Natural killer cell (primary cell): Measurements from ENCODE around the gene UBE2F. TPM values are rescaled to one million over a fixed set of nuclear protein-coding genes. Genes with fewer than 3 reads are reported as not detected.

Experiments used
- ATAC-seq, 3 donors: fragments of 150-1000 bp in 2 of 3; fragments of 200-7000 bp in 1 of 3; cut with Tn5 transposase; 1 replicate in 1 of 3; 2 replicates in 2 of 3; pipeline ENCODE4 v1.10.0; 2021; ENCODE audit warnings: mild to moderate bottlenecking in 2 of 3, moderate library complexity in 2 of 3
- DNase-seq, 2 donors: peaks; one replicate each; pipeline versions ENCODE4 v3.0.0 to v3.0.0-alpha.2; 2013 to 2021; ENCODE audit warnings: mixed read lengths in 1 of 2
- H3K27ac ChIP-seq: one replicate; pipeline ENCODE4 v1.5.1; 2013; ENCODE audit warnings: mild to moderate bottlenecking, low read length
- H3K27me3 ChIP-seq: one replicate; pipeline ENCODE4 v1.6.1; 2013; ENCODE audit warnings: low read length; ENCODE audit not compliant: control insufficient read depth, insufficient read depth
- H3K36me3 ChIP-seq: one replicate; pipeline ENCODE4 v1.6.1; 2013; ENCODE audit warnings: low read length; ENCODE audit not compliant: control insufficient read depth, insufficient read depth
- H3K4me1 ChIP-seq: one replicate; pipeline ENCODE4 v1.6.1; 2013; ENCODE audit warnings: low read length; ENCODE audit not compliant: control insufficient read depth, insufficient read depth
- H3K4me3 ChIP-seq: one replicate; pipeline ENCODE4 v1.5.1; 2013; ENCODE audit warnings: low read length
- H3K9me3 ChIP-seq: one replicate; pipeline ENCODE4 v1.6.1; 2013; ENCODE audit warnings: low read length; ENCODE audit not compliant: control insufficient read depth, insufficient read depth
- H3K27ac Mint-ChIP-seq, 2 donors: one replicate each; pipeline ENCODE4 v1.8.0; 2022; ENCODE audit warnings: mild to moderate bottlenecking in 2 of 2, mixed read lengths in 2 of 2, moderate library complexity in 1 of 2
- H3K27me3 Mint-ChIP-seq, 2 donors: one replicate each; pipeline ENCODE4 v1.8.0; 2022; ENCODE audit warnings: low read depth in 2 of 2, mixed read lengths in 2 of 2
- H3K36me3 Mint-ChIP-seq: one replicate; pipeline ENCODE4 v1.8.0; 2022; ENCODE audit warnings: mixed read lengths
- H3K4me1 Mint-ChIP-seq, 2 donors: one replicate each; pipeline ENCODE4 v1.8.0; 2022; ENCODE audit warnings: mixed read lengths in 2 of 2
- H3K4me3 Mint-ChIP-seq: one replicate; pipeline ENCODE4 v1.8.0; 2022; ENCODE audit warnings: mild to moderate bottlenecking, moderate library complexity, mixed read lengths
- H3K9me3 Mint-ChIP-seq, 2 donors: one replicate each; pipeline ENCODE4 v1.8.0; 2022; ENCODE audit warnings: mixed read lengths in 2 of 2
- CTCF ChIP-seq: fragments of 200-600 bp; IDR thresholded peaks from one replicate; pipeline ENCODE4 v1.8.0; 2022; ENCODE audit warnings: antibody characterized with exemption
- WGBS: methylation state at CpG from one replicate; pipeline ENCODE4 v1.1.7; 2013; ENCODE audit warnings: missing lambda C conversion rate; ENCODE audit not compliant: insufficient coverage; 5-methylcytosine and 5-hydroxymethylcytosine counted together
- intact Hi-C: fragments of 100-400 bp; cut with micrococcal nuclease; formaldehyde crosslinking; loops from one replicate; pipeline ENCODE4 v1.14.2; 2022
- total RNA-seq, 4 donors: library from RNA; stranded (reverse); fragments of 120-200 nt in 1 of 4; gene quantifications; one replicate each; pipeline versions ENCODE4 v1.2.3 to v1.2.4, GENCODE V29; 2013 to 2022

UBE2F gene
- total RNA-seq, 3 donors from 2014 or later (not counting 1 experiment from before 2014, with no cell fraction given): 82.4 to 135 (median 96.1) TPM

- Histone ChIP-seq H3K36me3 (peaks cover 44% of the 10 kb centered on the region), H3K27me3 (no peaks in the 10 kb centered on the region)
Observed at GRCh38 chr2:238081561-238081960, 114.7 kb downstream of the UBE2F start.

DNA sequence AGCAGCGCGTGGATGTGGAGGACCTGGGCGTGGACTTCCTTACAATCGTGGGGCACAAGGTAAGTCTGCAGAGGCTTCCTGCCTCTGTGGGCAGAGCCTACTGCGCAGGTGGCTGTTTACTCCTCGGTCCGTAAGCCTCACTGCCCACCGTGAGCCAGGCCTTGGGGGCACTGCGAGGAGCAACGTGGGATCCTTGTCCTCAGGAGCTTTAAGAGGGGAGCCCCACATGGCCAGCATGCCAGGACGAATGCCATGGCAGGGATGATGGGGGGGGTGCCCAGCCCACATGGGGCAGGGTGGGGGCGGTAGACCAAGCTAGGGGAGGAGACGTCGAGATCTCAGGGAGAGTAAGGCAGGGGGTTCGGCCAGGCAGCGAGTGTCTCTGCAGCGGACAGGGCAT, 115.3 kb downstream of the UBE2F start:
- peaks cover 40% of the 10 kb centered on the region for H3K36me3 ChIP-seq
- no peak overlapping the region for H3K4me3 Mint-ChIP-seq
- H3K9me3 Mint-ChIP-seq: peaks cover 0 to 4% of the 10 kb centered on the region in 2 donors
- H3K27ac ChIP-seq: no peak overlapping the region
- DNase-seq (no peak), ATAC-seq (no peak)
- intact Hi-C loops: no loop called here
- no peaks in the 10 kb centered on the region for H3K27me3 Mint-ChIP-seq
- no peak overlapping the region for H3K4me3 ChIP-seq
- TF ChIP-seq CTCF: no peak
- no peaks in the 10 kb centered on the region for H3K9me3 ChIP-seq
- 95% methylated on average over 17 of the region's 17 CpGs for WGBS
- no peaks in the 10 kb centered on the region for H3K27me3 ChIP-seq
- H3K4me1 ChIP-seq: peaks cover 3% of the 10 kb centered on the region
- no peak overlapping the region for H3K27ac Mint-ChIP-seq
- H3K4me1 Mint-ChIP-seq: peaks cover 4 to 5% of the 10 kb centered on the region in 2 donors
- H3K36me3 Mint-ChIP-seq: peaks cover under 1% of the 10 kb centered on the region

More at GRCh38 chr2:238081561-238081960, 114.7 kb downstream of the UBE2F start:
- H3K36me3 Mint-ChIP-seq: peaks cover 7% of the 10 kb centered on the region
- no peaks in the 10 kb centered on the region for H3K9me3 ChIP-seq
- no peak overlapping the region for H3K4me3 ChIP-seq
- H3K4me3 Mint-ChIP-seq: no peak overlapping the region
- H3K9me3 Mint-ChIP-seq: peaks cover 0 to 4% of the 10 kb centered on the region in 2 donors
- H3K27ac Mint-ChIP-seq: no peak overlapping the region
- no peak for TF ChIP-seq CTCF
- 96% methylated on average over 16 of the region's 16 CpGs for WGBS
- H3K27ac ChIP-seq: no peak overlapping the region
- no peaks in the 10 kb centered on the region for H3K27me3 Mint-ChIP-seq
- intact Hi-C loops: no loop called here
- ATAC-seq (no peak), DNase-seq (no peak)
- H3K4me1 Mint-ChIP-seq: no peaks in the 10 kb centered on the region
- H3K4me1 ChIP-seq: no peaks in the 10 kb centered on the region

DNA sequence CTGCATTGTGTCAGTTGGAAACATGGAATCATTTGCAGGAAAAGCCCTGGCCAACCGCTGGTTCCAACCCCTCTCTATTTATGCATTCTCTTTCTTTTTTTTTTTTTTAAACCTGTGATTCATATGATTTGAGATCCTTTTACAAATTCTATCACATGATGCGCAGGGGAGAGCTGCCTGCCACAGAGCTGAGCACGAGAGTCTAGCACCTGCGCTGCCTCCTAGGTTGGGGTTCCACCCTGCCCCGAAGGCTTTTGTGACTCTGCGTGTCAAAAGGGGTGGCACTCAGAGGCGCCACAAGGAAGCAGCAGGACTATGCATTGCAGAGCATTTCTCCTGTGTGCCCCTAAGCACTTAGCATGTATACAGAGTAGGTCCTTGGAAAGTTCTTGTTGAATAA, 116.0 kb downstream of the UBE2F start:
- no peak overlapping the region for H3K4me3 ChIP-seq
- Mint-ChIP-seq H3K9me3 (peaks cover 0 to 4% of the 10 kb centered on the region in 2 donors), H3K36me3 (no peaks in the 10 kb centered on the region), H3K27ac (no peak overlapping the region), H3K4me1 (peaks cover 10 to 11% of the 10 kb centered on the region in 2 donors), H3K4me3 (no peak overlapping the region), H3K27me3 (no peaks in the 10 kb centered on the region)
- ATAC-seq: no peak
- peaks cover 7% of the 10 kb centered on the region for H3K4me1 ChIP-seq
- no peak for TF ChIP-seq CTCF
- DNase-seq: no peak
- H3K9me3 ChIP-seq: no peaks in the 10 kb centered on the region
- intact Hi-C loops: no loop called here
- peaks cover 35% of the 10 kb centered on the region for H3K36me3 ChIP-seq
- 93% methylated on average over 7 of the region's 7 CpGs for WGBS
- H3K27me3 ChIP-seq: no peaks in the 10 kb centered on the region
- H3K27ac ChIP-seq: no peak overlapping the region

DNA sequence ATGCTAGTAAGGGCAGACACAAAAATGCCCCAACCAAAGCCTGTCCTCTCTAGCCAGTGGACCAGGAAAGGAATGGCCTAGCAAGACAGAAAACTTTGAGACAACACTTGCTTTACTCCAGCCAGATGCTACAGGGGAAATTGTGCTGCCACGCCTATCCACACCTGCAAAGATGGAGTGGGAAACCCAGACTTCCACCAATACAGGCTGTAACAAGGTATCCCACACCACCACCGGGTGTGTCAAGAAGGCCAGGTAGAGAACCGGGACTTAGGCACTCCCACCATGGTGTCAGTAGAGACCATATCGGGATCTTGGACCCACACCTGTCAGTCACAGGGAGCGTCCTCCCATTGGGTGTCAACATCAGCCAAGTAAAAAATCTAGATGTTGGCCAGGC, 117.1 kb downstream of the UBE2F start:
- H3K4me1 ChIP-seq: peaks cover 9% of the 10 kb centered on the region
- Mint-ChIP-seq H3K27ac (no peak overlapping the region), H3K4me3 (no peak overlapping the region), H3K9me3 (peaks cover 0 to 4% of the 10 kb centered on the region in 2 donors), H3K4me1 (peaks cover 10 to 11% of the 10 kb centered on the region in 2 donors), H3K27me3 (no peaks in the 10 kb centered on the region), H3K36me3 (no peaks in the 10 kb centered on the region)
- no peak overlapping the region for H3K27ac ChIP-seq
- H3K4me3 ChIP-seq: no peak overlapping the region
- H3K36me3 ChIP-seq: peaks cover 35% of the 10 kb centered on the region
- no peak for ATAC-seq
- no peaks in the 10 kb centered on the region for H3K9me3 ChIP-seq
- WGBS: over 99% methylated on average over 5 of the region's 5 CpGs
- no peak for TF ChIP-seq CTCF
- DNase-seq: no peak
- intact Hi-C loops: no loop called here
- H3K27me3 ChIP-seq: no peaks in the 10 kb centered on the region
